ENCODE data around the gene LCE1E. TPM values are rescaled to one million over a fixed set of nuclear protein-coding genes. Genes with fewer than 3 reads are reported as not detected.

Gene LCE1E
- total and polyA plus RNA-seq, 2 donors (not counting 3 experiments of a cell fraction or from before 2014, with no cell fraction given), result not detected

DNA sequence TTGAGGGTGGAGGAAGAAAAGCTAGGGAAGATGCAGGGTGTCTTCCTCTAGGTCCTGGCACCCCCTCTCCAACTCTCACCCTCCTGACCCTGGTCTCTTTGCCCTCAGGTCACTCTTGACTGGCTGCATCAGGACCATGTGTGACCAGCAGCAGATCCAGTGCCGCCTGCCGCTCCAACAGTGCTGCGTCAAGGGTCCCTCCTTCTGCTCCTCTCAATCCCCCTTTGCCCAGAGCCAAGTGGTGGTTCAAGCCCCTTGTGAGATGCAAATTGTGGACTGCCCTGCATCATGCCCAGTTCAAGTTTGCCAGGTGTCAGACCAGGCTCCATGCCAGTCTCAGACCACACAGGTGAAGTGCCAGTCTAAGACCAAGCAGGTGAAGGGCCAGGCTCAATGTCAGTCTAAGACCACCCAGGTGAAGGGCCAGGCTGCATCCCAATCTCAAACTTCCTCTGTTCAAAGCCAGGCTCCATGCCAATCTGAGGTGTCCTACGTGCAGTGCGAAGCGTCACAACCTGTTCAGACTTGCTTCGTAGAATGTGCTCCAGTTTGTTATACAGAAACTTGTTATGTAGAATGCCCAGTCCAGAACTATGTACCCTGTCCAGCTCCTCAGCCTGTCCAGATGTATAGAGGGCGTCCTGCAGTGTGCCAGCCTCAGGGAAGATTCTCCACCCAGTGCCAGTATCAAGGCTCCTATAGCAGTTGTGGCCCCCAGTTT is 26.4 kb upstream of the LCE1E start:
- Histone ChIP-seq H3K9me1 (replicated peaks; ENCODE audit: control insufficient read depth, extremely low read depth, insufficient read depth, low read length) (no peaks in the 10 kb centered on the region), H4K20me1 (replicated peaks; ENCODE audit: control insufficient read depth, extremely low read depth, insufficient read depth, low read length) (no peaks in the 10 kb centered on the region), H3K27ac (ENCODE audit: insufficient read depth, low read depth, low read length) (no peak overlapping the region), H2AFZ (ENCODE audit: low read depth, low read length) (no peak overlapping the region), H3K36me3 (ENCODE audit: control insufficient read depth in 2 of 2, extremely low read depth in 1 of 2, insufficient read depth in 2 of 2, low read length in 2 of 2) (no peaks in the 10 kb centered on the region), H3K9me3 (replicated peaks; ENCODE audit: control insufficient read depth, insufficient read depth, low read length) (no peaks in the 10 kb centered on the region), H3K9ac (replicated peaks; ENCODE audit: extremely low read depth, insufficient read depth, low read length) (no peak overlapping the region), H3K4me3 (replicated peaks in 1 of 3; ENCODE audit: insufficient read depth in 1 of 3, low read depth in 1 of 3, low read length in 3 of 3) (no peak overlapping the region), H3K4me1 (ENCODE audit: control insufficient read depth, extremely low read depth, insufficient read depth, low read length) (no peaks in the 10 kb centered on the region), H3K27me3 (ENCODE audit: control insufficient read depth in 2 of 2, insufficient read depth in 2 of 2, low read length in 2 of 2) (no peaks in the 10 kb centered on the region), H3K79me2 (ENCODE audit: control insufficient read depth, insufficient read depth, low read length) (no peaks in the 10 kb centered on the region), H3K4me2 (ENCODE audit: insufficient read depth, low read length) (no peak overlapping the region)
- ChIA-PET CTCF (no interaction called here), POLR2A (no interaction called here)
- no peak for TF ChIP-seq GATA2 (IDR thresholded peaks at IDR 0.05; ENCODE audit: insufficient read depth, insufficient read length, low read depth, low read length)
- TF ChIP-seq MYC (IDR thresholded peaks at IDR 0.05; ENCODE audit: low read depth, low read length), result no peak
- TF ChIP-seq POLR2AphosphoS5 (IDR thresholded peaks at IDR 0.05; ENCODE audit: insufficient read depth, low read depth, low read length), result no peak
- TF ChIP-seq, protein P1, sequence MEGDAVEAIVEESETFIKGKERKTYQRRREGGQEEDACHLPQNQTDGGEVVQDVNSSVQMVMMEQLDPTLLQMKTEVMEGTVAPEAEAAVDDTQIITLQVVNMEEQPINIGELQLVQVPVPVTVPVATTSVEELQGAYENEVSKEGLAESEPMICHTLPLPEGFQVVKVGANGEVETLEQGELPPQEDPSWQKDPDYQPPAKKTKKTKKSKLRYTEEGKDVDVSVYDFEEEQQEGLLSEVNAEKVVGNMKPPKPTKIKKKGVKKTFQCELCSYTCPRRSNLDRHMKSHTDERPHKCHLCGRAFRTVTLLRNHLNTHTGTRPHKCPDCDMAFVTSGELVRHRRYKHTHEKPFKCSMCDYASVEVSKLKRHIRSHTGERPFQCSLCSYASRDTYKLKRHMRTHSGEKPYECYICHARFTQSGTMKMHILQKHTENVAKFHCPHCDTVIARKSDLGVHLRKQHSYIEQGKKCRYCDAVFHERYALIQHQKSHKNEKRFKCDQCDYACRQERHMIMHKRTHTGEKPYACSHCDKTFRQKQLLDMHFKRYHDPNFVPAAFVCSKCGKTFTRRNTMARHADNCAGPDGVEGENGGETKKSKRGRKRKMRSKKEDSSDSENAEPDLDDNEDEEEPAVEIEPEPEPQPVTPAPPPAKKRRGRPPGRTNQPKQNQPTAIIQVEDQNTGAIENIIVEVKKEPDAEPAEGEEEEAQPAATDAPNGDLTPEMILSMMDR (IDR thresholded peaks at IDR 0.05; ENCODE audit: extremely low read depth in 1 of 2, insufficient read depth in 1 of 2, low read depth in 1 of 2, low read length in 2 of 2), result no peak
- TF ChIP-seq, protein P2, sequence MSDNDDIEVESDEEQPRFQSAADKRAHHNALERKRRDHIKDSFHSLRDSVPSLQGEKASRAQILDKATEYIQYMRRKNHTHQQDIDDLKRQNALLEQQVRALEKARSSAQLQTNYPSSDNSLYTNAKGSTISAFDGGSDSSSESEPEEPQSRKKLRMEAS (IDR thresholded peaks at IDR 0.05; ENCODE audit: insufficient read depth, insufficient read length), result no peak
- TF ChIP-seq POLR2A (IDR thresholded peaks at IDR 0.05; ENCODE audit: low read depth, low read length), result no peak
- TF ChIP-seq JUN (IDR thresholded peaks at IDR 0.05; ENCODE audit: borderline replicate concordance, insufficient read depth, insufficient read length, low read depth), result no peak
- no peak for TF ChIP-seq FOS (IDR thresholded peaks at IDR 0.05; ENCODE audit: borderline replicate concordance, insufficient read depth, low read length)
- TF ChIP-seq EZH2 (IDR thresholded peaks at IDR 0.05; ENCODE audit: borderline replicate concordance, low read depth, low read length, severe bottlenecking), result no peak
- DNase-seq (ENCODE audit: low read depth, low spot score) (no peak), FAIRE-seq (no peak)
- no TSS peak for BruUV-seq (replicated peaks)
- intact Hi-C loops (cut with micrococcal nuclease) (no loop called here), dilution Hi-C loops (cut with MboI; ENCODE audit: extremely low pct_ligation_motif_present, low sequenced_read_pairs) (no loop called here)

Measured in endothelial cell of umbilical vein (primary cell).